DMS53 treated with DMSO at 0.1 percent for 48 hours (cell line): ENCODE results near the gene TTLL7.
A peak's percentile ranks its signal among the peaks of the same experiment; 100 is the strongest.
"Not testable (repeated sequence)": the region's sequence is repeated elsewhere in the genome, so short reads cannot be mapped to it uniquely, and the experiment has no call there.

Source experiments
- DNase-seq: peaks from one replicate; lab custom pipeline; 2025; ENCODE audit not compliant: unreplicated experiment; lab: John Stamatoyannopoulos, UW

The TTLL7 gene

GRCh38 chr1:83997631-83998030 is 1.3 kb downstream of the TTLL7 start:
- DNase-seq, result no peak

GRCh38 chr1:83996621-83997020 is 2.3 kb downstream of the TTLL7 start:
- no peak for DNase-seq

- no peak for DNase-seq
These were observed 2.7 kb downstream of the TTLL7 start for GRCh38 chr1:83996191-83996590.

- DNase-seq, result no peak
These were observed 3.3 kb downstream of the TTLL7 start for GRCh38 chr1:83995649-83996048.

- no peak for DNase-seq
These were observed 4.8 kb downstream of the TTLL7 start for GRCh38 chr1:83994111-83994510.

GRCh38 chr1:83990734-83991133 is 8.2 kb downstream of the TTLL7 start:
- no peak for DNase-seq

- no peak for DNase-seq
These were observed 13.9 kb downstream of the TTLL7 start for GRCh38 chr1:83985048-83985447.

GRCh38 chr1:83983918-83984317 is 15.0 kb downstream of the TTLL7 start:
- DNase-seq, result not testable (repeated sequence)

GRCh38 chr1:83978056-83978455 is 20.9 kb downstream of the TTLL7 start:
- no peak for DNase-seq

- no peak for DNase-seq
These were observed 22.0 kb downstream of the TTLL7 start for GRCh38 chr1:83976920-83977319.

GRCh38 chr1:83970802-83971201 is 28.1 kb downstream of the TTLL7 start:
- DNase-seq, result no peak

GRCh38 chr1:83970114-83970513 is 28.8 kb downstream of the TTLL7 start:
- no peak for DNase-seq

GRCh38 chr1:83967336-83967735 is 31.6 kb downstream of the TTLL7 start:
- no peak for DNase-seq

- DNase-seq, result no peak
These were observed 34.8 kb downstream of the TTLL7 start for GRCh38 chr1:83964153-83964552.

- DNase-seq, result no peak
These were observed 37.2 kb downstream of the TTLL7 start for GRCh38 chr1:83961571-83962295.

GRCh38 chr1:83960669-83961277 is 38.2 kb downstream of the TTLL7 start:
- no peak for DNase-seq

GRCh38 chr1:83959824-83960498 is 39.0 kb downstream of the TTLL7 start:
- DNase-seq, result peak; percentile 24

- no peak for DNase-seq
These were observed 40.2 kb downstream of the TTLL7 start for GRCh38 chr1:83958704-83959103.

GRCh38 chr1:83954166-83954823 is 44.6 kb downstream of the TTLL7 start:
- no peak for DNase-seq

- DNase-seq, result no peak
These were observed 48.7 kb downstream of the TTLL7 start for GRCh38 chr1:83950106-83950661.

GRCh38 chr1:83942914-83943313 is 56.0 kb downstream of the TTLL7 start:
- no peak for DNase-seq
